Heart right ventricle (tissue), 16 donors: ENCODE measurements around the gene COL4A4. TPM values are rescaled to one million over a fixed set of nuclear protein-coding genes. Genes with fewer than 3 reads are reported as not detected.

Experiments
- ATAC-seq, 8 donors: fragments of 200-7000 bp; cut with Tn5 transposase; one replicate each; pipeline ENCODE4 v1.9.1; 2020; ENCODE audit warnings: mild to moderate bottlenecking in 8 of 8, moderate library complexity in 8 of 8, moderate number of reproducible peaks in 1 of 8
- DNase-seq, 2 donors: peaks; one replicate each; pipeline ENCODE4 v3.0.0-alpha.2; 2020
- H3K27ac ChIP-seq, 10 donors: fragments of 200-600 bp; sonication (generic) in 2 of 10; one replicate each; pipeline versions ENCODE4 v1.5.0 to v1.8.0; 2020 to 2022; ENCODE audit warnings: mild to moderate bottlenecking in 3 of 10
- H3K27me3 ChIP-seq, 7 donors: fragments of 200-600 bp; one replicate each; pipeline ENCODE4 v1.8.0; 2021 to 2022; ENCODE audit warnings: mild to moderate bottlenecking in 2 of 7
- H3K36me3 ChIP-seq, 9 donors: fragments of 200-600 bp; sonication (generic) in 1 of 9; one replicate each; pipeline versions ENCODE4 v1.5.0 to v1.8.0; 2020 to 2022; ENCODE audit warnings: mild to moderate bottlenecking in 2 of 9
- H3K4me1 ChIP-seq, 9 donors: fragments of 200-600 bp; sonication (generic) in 1 of 9; one replicate each; pipeline versions ENCODE4 v1.5.0 to v1.8.0; 2020 to 2022; ENCODE audit warnings: mild to moderate bottlenecking in 4 of 9
- H3K4me3 ChIP-seq, 10 donors: fragments of 200-600 bp; sonication (generic) in 2 of 10; one replicate each; pipeline versions ENCODE4 v1.5.0 to v1.8.0; 2020 to 2022; ENCODE audit warnings: mild to moderate bottlenecking in 7 of 10, moderate library complexity in 2 of 10
- H3K9me3 ChIP-seq, 11 donors: fragments of 200-600 bp in 10 of 11; sonication (generic) in 2 of 11; one replicate each; pipeline versions ENCODE4 v1.5.0 to v1.8.0; 2013 to 2022; ENCODE audit warnings: mild to moderate bottlenecking in 2 of 11, control low read depth in 1 of 11, moderate library complexity in 1 of 11
- CTCF ChIP-seq, 9 donors: fragments of 200-600 bp; sonication (generic) in 2 of 9; IDR thresholded peaks; one replicate each; pipeline versions ENCODE4 v1.5.0 to v1.8.0; 2021 to 2022; ENCODE audit warnings: antibody characterized with exemption in 9 of 9, mild to moderate bottlenecking in 5 of 9, moderate library complexity in 1 of 9
- WGBS, 2 donors: extraction: QIAGEN DNeasy Blood & Tissue Kit; methylation state at CpG; one replicate each; pipeline ENCODE4 v1.1.7; 2013; ENCODE audit warnings: inconsistent platforms in 1 of 2; 5-methylcytosine and 5-hydroxymethylcytosine counted together
- intact Hi-C, 10 donors: fragments of 100-400 bp; cut with DNase I; formaldehyde crosslinking; loops; one replicate each; pipeline versions ENCODE4 v1.11.1 to v1.14.2; 2022
- polyA plus RNA-seq, 2 donors: library from polyadenylated mRNA; stranded (reverse); fragments of 200-250 nt; gene quantifications; one replicate each; pipeline ENCODE4 v1.2.3, GENCODE V29; 2013
- total RNA-seq, 10 donors: library from RNA; stranded (reverse); fragmentation: NEBNext Ultra II Directional in 3 of 10; extraction: Animal tissue kit (Norgen Biotek cat#: 25700) in 3 of 10; gene quantifications; one replicate each; pipeline versions ENCODE4 v1.2.1 to v1.2.4, GENCODE V29; 2021 to 2023
- donor health status: Arrhythmogenic right ventricular cardiomyopathy.
- donor health status: ischemic (EF 13 %, LVEDD 7.1; RV severe dilation, severe dysfunction).
- donor health status: healthy with polysubstance abuse.
- donor health status: DM: no; HTN: yes; CAD: no.
- donor health status: DM: no; HTN: no; CAD: no.
- donor health status: ischemic (EF 25% LVEDD 6.9; RV normal size, moderate dysfunction).
- donor health status: ischemic (EF 25% LVEDD 5.7; RV mildly dilated, moderate dysfunction).
- donor health status: healthy.
- donor health status: DM: yes; HTN: yes; CAD: no.
- donor health status: Ischemic cardiomyopathy.
- donor health status: ischemic (EF 35%, LVEDD 5.7; RV mildly dilated, moderate dysfunction).
- donor health status: nonischemic (EF 11% LVEDD 7.7; RV severe dilation, severe dysfunction).
- donor health status: DM: yes; HTN: yes; CAD: no.
- donor health status: PGD.
- donor health status: ischemic (EF 29% LVEDD 5.4; RV normal size, mild dysfunction).
- donor health status: nonischemic (EF 23%, LVEDD 6.1; RV moderate dilation, normal function).

The COL4A4 gene
- total and polyA plus RNA-seq, 12 donors = 0.84 to 11.4 (median 4.1) TPM

DNA sequence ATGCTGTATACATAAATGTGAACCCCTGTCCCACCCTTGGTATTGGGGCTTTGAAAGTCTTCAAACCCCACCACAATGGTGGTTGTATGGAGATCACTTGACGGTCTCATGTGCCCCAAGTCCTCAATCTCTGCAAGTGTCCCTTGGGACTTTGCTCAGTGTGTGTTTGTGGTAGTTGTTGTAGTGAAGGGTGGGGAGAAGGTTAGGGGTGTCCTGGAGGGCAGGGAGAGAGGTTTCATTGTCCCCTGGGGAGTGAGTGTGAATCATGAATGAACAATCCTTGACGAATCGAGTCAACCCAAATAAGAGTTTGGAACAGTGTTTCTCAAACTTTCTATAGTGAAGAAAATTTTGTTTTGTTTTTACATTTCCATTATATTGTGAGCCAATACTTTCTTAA is 28.5 kb upstream of the COL4A4 start:
- no peak overlapping the region for H3K27ac ChIP-seq
- H3K4me3 ChIP-seq = no peak overlapping the region
- no peaks in the 10 kb centered on the region for H3K36me3 ChIP-seq
- no peaks in the 10 kb centered on the region for H3K9me3 ChIP-seq
- WGBS, 2 donors = 85 to 94% methylated on average over 3 of the region's 3 CpGs
- TF ChIP-seq CTCF (IDR thresholded peaks at IDR 0.05) = no peak
- peaks cover 0 to 25% (median 17%) of the 10 kb centered on the region in 9 donors for H3K4me1 ChIP-seq
- H3K27me3 ChIP-seq = no peaks in the 10 kb centered on the region
- ATAC-seq (no peak), DNase-seq (no peak)
- intact Hi-C loops = no loop called here

- Histone ChIP-seq H3K4me3 (no peak overlapping the region), H3K4me1 (peaks cover 0 to 36% (median 24%) of the 10 kb centered on the region in 9 donors), H3K36me3 (no peaks in the 10 kb centered on the region), H3K27me3 (no peaks in the 10 kb centered on the region), H3K27ac (no peak overlapping the region), H3K9me3 (no peaks in the 10 kb centered on the region)
- intact Hi-C loops = no loop called here
- ATAC-seq = no peak
- WGBS, 2 donors = 68 to 74% methylated on average over 3 of the region's 3 CpGs
- no peak for TF ChIP-seq CTCF (IDR thresholded peaks at IDR 0.05)
- no peak for DNase-seq
Observed at GRCh38 chr2:227191367-227191766, 27.4 kb upstream of the COL4A4 start.

GRCh38 chr2:227188292-227188691 is 24.3 kb upstream of the COL4A4 start:
- intact Hi-C loops = loop anchor here in 1 of 10 donors (10.0 kb wide), 1 partner anchor 53 kb away; no protein-coding TSS in a partner anchor
- H3K4me1 ChIP-seq = peaks cover 0 to 38% (median 24%) of the 10 kb centered on the region in 9 donors
- TF ChIP-seq CTCF (IDR thresholded peaks at IDR 0.05) = no peak
- H3K27me3 ChIP-seq = no peaks in the 10 kb centered on the region
- peak overlapping the region in 8 of 10 donors; percentile 52 to 85 (median 71) for H3K27ac ChIP-seq
- H3K9me3 ChIP-seq = peaks cover 0 to 9% (median 0%) of the 10 kb centered on the region in 11 donors
- no peak overlapping the region for H3K4me3 ChIP-seq
- H3K36me3 ChIP-seq = no peaks in the 10 kb centered on the region
- 24 to 25% methylated on average over 6 of the region's 6 CpGs for WGBS, 2 donors
- peak; percentile 78 to 98 (median 94) for ATAC-seq
- peak in 1 of 2 donors; percentile 72 for DNase-seq

- no peak overlapping the region for H3K4me3 ChIP-seq
- peaks cover 0 to 9% (median 0%) of the 10 kb centered on the region in 11 donors for H3K9me3 ChIP-seq
- intact Hi-C loops = loop anchor here in 1 of 10 donors (10.0 kb wide), 1 partner anchor 52 kb away; no protein-coding TSS in a partner anchor
- H3K4me1 ChIP-seq = peaks cover 0 to 38% (median 23%) of the 10 kb centered on the region in 9 donors
- TF ChIP-seq CTCF (IDR thresholded peaks at IDR 0.05) = no peak
- WGBS, 2 donors = 38% methylated on average over 1 of the region's 1 CpG
- H3K27ac ChIP-seq = peak overlapping the region in 3 of 10 donors; percentile 14 to 85 (median 77)
- DNase-seq (no peak), ATAC-seq (peak in 4 of 8 donors; percentile 33 to 53 (median 38))
- H3K36me3 ChIP-seq = no peaks in the 10 kb centered on the region
- H3K27me3 ChIP-seq = no peaks in the 10 kb centered on the region
Observed at GRCh38 chr2:227186751-227187150, 22.7 kb upstream of the COL4A4 start.
